A549 (cell line): Measurements from ENCODE around the gene KRT79. TPM values are rescaled to one million over a fixed set of nuclear protein-coding genes. Genes with fewer than 3 reads are reported as not detected.

Experiments
- ATAC-seq, 2 experiments: fragments of 200-7000 bp in 1 of 2; fragments of >200 bp in 1 of 2; cut with Nextera tagmentation in 1 of 2; cut with Tn5 transposase in 1 of 2; 3 replicates each; pipeline versions ENCODE4 v1.8.0 to v1.9.1; 2018 to 2020; ENCODE audit warnings: mild to moderate bottlenecking in 1 of 2, moderate library complexity in 1 of 2
- CTCF ChIA-PET: fragments of 300-600 bp; sonication (Branson Sonifier 250); formaldehyde crosslinking; extraction: SDS; loops from one replicate; lab custom pipeline; 2021; ENCODE audit warnings: antibody characterized with exemption, inconsistent platforms; lab: Yijun Ruan, JAX
- POLR2A ChIA-PET: fragments of 350-600 bp; formaldehyde crosslinking; extraction: SDS; loops from one replicate; lab custom pipeline; 2021; ENCODE audit warnings: antibody characterized with exemption, inconsistent platforms; lab: Yijun Ruan, JAX
- DNase-seq, 2 experiments: peaks; one replicate each; pipeline versions ENCODE4 v3.0.0 to v3.0.0-alpha.2; 2011 to 2016; ENCODE audit warnings: low read depth in 1 of 2, low spot score in 1 of 2
- FAIRE-seq: peaks from 2 replicates; lab custom pipeline; 2011; peaks lifted over from hg19 to GRCh38; lab: Jason Lieb, UNC
- H3K27ac ChIP-seq, 2 experiments: fragments of >200 bp; sonication (Bioruptor Twin); formaldehyde crosslinking; 3 replicates each; pipeline ENCODE4 v1.5.1; 2016 to 2017
- H3K4me1 ChIP-seq: fragments of >200 bp; sonication (Bioruptor Twin); formaldehyde crosslinking; 3 replicates; pipeline ENCODE4 v1.6.1; 2016
- H3K4me2 ChIP-seq: fragments of >200 bp; sonication (Bioruptor Twin); formaldehyde crosslinking; 3 replicates; pipeline ENCODE4 v1.6.1; 2016
- H3K4me3 ChIP-seq: fragments of >200 bp; sonication (Bioruptor Twin); formaldehyde crosslinking; 3 replicates; pipeline ENCODE4 v1.5.1; 2016
- H3K9me3 ChIP-seq: fragments of >200 bp; sonication (Bioruptor Twin); formaldehyde crosslinking; 3 replicates; pipeline ENCODE4 v1.6.1; 2016
- ATOH8 ChIP-seq: fragments of 250-450 bp; sonication (Bioruptor Pico); IDR thresholded peaks from 2 replicates; pipeline ENCODE4 v1.5.0; 2020; ENCODE audit warnings: low read depth, mild to moderate bottlenecking, moderate library complexity
- CHD4 ChIP-seq: fragments of 200-600 bp; sonication (generic); IDR thresholded peaks from 2 replicates; pipeline ENCODE4 v1.6.1; 2016; ENCODE audit warnings: antibody characterized with exemption, mild to moderate bottlenecking, borderline replicate concordance
- E2F6 ChIP-seq: IDR thresholded peaks from 2 replicates; pipeline ENCODE4 v1.6.1; 2012; ENCODE audit warnings: low read depth, borderline replicate concordance
- EHF ChIP-seq: fragments of 250-450 bp; sonication (Bioruptor Pico); IDR thresholded peaks from 2 replicates; pipeline ENCODE4 v1.5.0; 2020; ENCODE audit warnings: mild to moderate bottlenecking
- EHMT2 ChIP-seq: fragments of 200-600 bp; sonication (generic); IDR thresholded peaks from 2 replicates; pipeline ENCODE4 v1.6.1; 2016; ENCODE audit warnings: antibody characterized with exemption, low read depth, mild to moderate bottlenecking, moderate library complexity
- EP300 ChIP-seq, 2 experiments: fragments of >200 bp; sonication (Bioruptor Twin); formaldehyde crosslinking; IDR thresholded peaks; 2 replicates in 1 of 2; 3 replicates in 1 of 2; pipeline ENCODE4 v1.6.1; 2016 to 2017
- ESRRA ChIP-seq: fragments of 150-350 bp; IDR thresholded peaks from 2 replicates; pipeline ENCODE4 v1.6.1; 2014; ENCODE audit warnings: mild to moderate bottlenecking, low read length, borderline replicate concordance
- FOSL2 ChIP-seq, 2 experiments: fragments of 450-650 bp in 1 of 2; fragments of >200 bp in 1 of 2; sonication (Bioruptor Twin) in 1 of 2; formaldehyde crosslinking; IDR thresholded peaks; 2 replicates each; pipeline versions ENCODE4 v1.5.0 to v1.6.1; 2016 to 2020; ENCODE audit warnings: mild to moderate bottlenecking in 1 of 2, moderate library complexity in 1 of 2
- FOXS1 ChIP-seq: fragments of 250-450 bp; sonication (Bioruptor Pico); IDR thresholded peaks from 2 replicates; pipeline ENCODE4 v1.5.0; 2020; ENCODE audit warnings: mild to moderate bottlenecking, moderate library complexity
- HDAC2 ChIP-seq: fragments of 200-600 bp; sonication (generic); IDR thresholded peaks from 2 replicates; pipeline ENCODE4 v1.6.1; 2016
- HEYL ChIP-seq: fragments of 250-450 bp; sonication (Bioruptor Pico); IDR thresholded peaks from 2 replicates; pipeline ENCODE4 v1.8.0; 2021; ENCODE audit warnings: mild to moderate bottlenecking, moderate library complexity
- HOXA7 ChIP-seq: fragments of 250-450 bp; sonication (Bioruptor Pico); IDR thresholded peaks from 2 replicates; pipeline ENCODE4 v1.5.0; 2020; ENCODE audit warnings: mild to moderate bottlenecking, moderate library complexity
- HOXB13 ChIP-seq: fragments of 250-450 bp; sonication (Bioruptor Pico); IDR thresholded peaks from 2 replicates; pipeline ENCODE4 v1.5.0; 2020; ENCODE audit warnings: low read depth, mild to moderate bottlenecking, moderate library complexity
- HOXB5 ChIP-seq: fragments of 250-450 bp; sonication (Bioruptor Pico); IDR thresholded peaks from 2 replicates; pipeline ENCODE4 v1.5.0; 2020; ENCODE audit warnings: mild to moderate bottlenecking, moderate library complexity
- JUN ChIP-seq, 2 experiments: fragments of >200 bp; sonication (Bioruptor Twin); formaldehyde crosslinking; IDR thresholded peaks; 2 replicates in 1 of 2; 3 replicates in 1 of 2; pipeline ENCODE4 v1.6.1; 2016 to 2017
- KDM1A ChIP-seq: fragments of 200-600 bp; sonication (generic); IDR thresholded peaks from 2 replicates; pipeline ENCODE4 v1.6.1; 2016; ENCODE audit warnings: low read depth, mild to moderate bottlenecking
- KDM5A ChIP-seq: fragments of 200-600 bp; sonication (generic); IDR thresholded peaks from 2 replicates; pipeline ENCODE4 v1.6.1; 2016; ENCODE audit warnings: antibody characterized with exemption, mild to moderate bottlenecking
- MAZ ChIP-seq: fragments of 150-350 bp; IDR thresholded peaks from 2 replicates; pipeline ENCODE4 v1.6.1; 2014; ENCODE audit warnings: antibody characterized with exemption, low read depth, low read length, borderline replicate concordance
- NPAS2 ChIP-seq: fragments of 250-450 bp; sonication (Bioruptor Pico); IDR thresholded peaks from 2 replicates; pipeline ENCODE4 v1.8.0; 2022; ENCODE audit warnings: mild to moderate bottlenecking, moderate library complexity, borderline replicate concordance
- POLR2A ChIP-seq: IDR thresholded peaks from 2 replicates; pipeline ENCODE4 v1.6.1; 2012; ENCODE audit warnings: mild to moderate bottlenecking, low read length
- POLR2AphosphoS2 ChIP-seq: conservative IDR thresholded peaks from 2 replicates; pipeline ENCODE4 v1.6.1; 2012; ENCODE audit warnings: low read length, improper control_type of control experiment, inconsistent platforms
- RAD21 ChIP-seq, 2 experiments: fragments of >200 bp in 1 of 2; sonication (Bioruptor Twin) in 1 of 2; formaldehyde crosslinking in 1 of 2; IDR thresholded peaks in 1 of 2; conservative IDR thresholded peaks in 1 of 2; 2 replicates in 1 of 2; 3 replicates in 1 of 2; pipeline ENCODE4 v1.6.1; 2012 to 2018; ENCODE audit warnings: inconsistent platforms in 1 of 2
- RFX5 ChIP-seq: fragments of 450-650 bp; IDR thresholded peaks from 2 replicates; pipeline ENCODE4 v1.7.1; 2014; ENCODE audit warnings: antibody characterized with exemption, mild to moderate bottlenecking, moderate library complexity
- SREBF2 ChIP-seq: fragments of 450-650 bp; IDR thresholded peaks from 2 replicates; pipeline ENCODE4 v1.6.1; 2014; ENCODE audit warnings: mild to moderate bottlenecking, moderate library complexity
- TFCP2L1 ChIP-seq: fragments of 250-450 bp; sonication (Bioruptor Pico); IDR thresholded peaks from 2 replicates; pipeline ENCODE4 v1.5.0; 2021; ENCODE audit warnings: mild to moderate bottlenecking
- ZNF302 ChIP-seq: fragments of 250-450 bp; sonication (Bioruptor Pico); IDR thresholded peaks from 2 replicates; pipeline ENCODE4 v1.9.0; 2021; ENCODE audit warnings: inconsistent platforms, mild to moderate bottlenecking, moderate library complexity
- WGBS: methylation state at CpG from one replicate; pipeline ENCODE4 v1.1.6; 2017; ENCODE audit errors: missing lambda C conversion rate; 5-methylcytosine and 5-hydroxymethylcytosine counted together
- polyA plus RNA-seq, 4 experiments: library from polyadenylated mRNA; depleted of rRNA in 3 of 4; stranded (reverse); fragments of >200 nt; fragmentation: RNase III in 1 of 4; extraction: RNeasy Plus Mini Kit Qiagen cat#74134 plus additional on column Dnase treatment in 1 of 4; gene quantifications; 2 replicates in 3 of 4; 3 replicates in 1 of 4; pipeline ENCODE4 v1.2.3, GENCODE V29; 2011 to 2017
- TF ChIP-seq, protein P1 (sequence below): fragments of 150-350 bp; IDR thresholded peaks from 2 replicates; pipeline ENCODE4 v1.6.1; 2014; ENCODE audit warnings: low read depth, mild to moderate bottlenecking, low read length
- TF ChIP-seq, protein P2 (sequence below): IDR thresholded peaks from 2 replicates; pipeline ENCODE4 v1.6.1; 2012
- TF ChIP-seq, protein P3 (sequence below): fragments of >200 bp; sonication (Bioruptor Twin); formaldehyde crosslinking; IDR thresholded peaks from 2 replicates; pipeline ENCODE4 v1.6.1; 2016
- TF ChIP-seq, protein P4 (sequence below): IDR thresholded peaks from 2 replicates; pipeline ENCODE4 v1.6.1; 2012

Gene KRT79
- polyA plus RNA-seq, 2 of the 4 experiments (the other 2 are of a cell fraction), result 0.05 TPM; not detected in 1

- no peak for FAIRE-seq
- H3K9me3 ChIP-seq, result no peaks in the 10 kb centered on the region
- POLR2A ChIA-PET, result interaction anchor here (0.8 to 2.9 kb wide), 5 partner anchors 13 to 804 kb away, joined by 3 to 28 read pairs (median 6); partner anchors contain the start of gene ATG101
- H3K4me1 ChIP-seq, result peaks cover 92% of the 10 kb centered on the region
- ATAC-seq, result no peak
- peak overlapping the region; percentile 72 for H3K4me2 ChIP-seq
- CTCF ChIA-PET, result interaction anchor here (0.7 to 25.7 kb wide), 13 partner anchors 7 to 847 kb away, joined by 3 to 1736 read pairs (median 15); partner anchors contain the start of genes KRT84 and KRT85
- peak overlapping the region; percentile 94 to 97 for H3K27ac ChIP-seq
- DNase-seq, result peak in 1 of 2 experiments; percentile 44
- no peak overlapping the region for H3K4me3 ChIP-seq
- 72% methylated on average over 12 of the region's 13 CpGs for whole genome bisulfite sequencing
- TF ChIP-seq CHD4, result no peak
- TF ChIP-seq HOXB5 (CRISPR knock-in tag), result peak; percentile 60; the same call in 1 of the 2 replicates
- peak; percentile 86; the same call in 1 of the 2 replicates for TF ChIP-seq HOXB13 (CRISPR knock-in tag)
These were observed 38.7 kb upstream of the KRT79 start for GRCh38 chr12:52872644-52873389.

DNA sequence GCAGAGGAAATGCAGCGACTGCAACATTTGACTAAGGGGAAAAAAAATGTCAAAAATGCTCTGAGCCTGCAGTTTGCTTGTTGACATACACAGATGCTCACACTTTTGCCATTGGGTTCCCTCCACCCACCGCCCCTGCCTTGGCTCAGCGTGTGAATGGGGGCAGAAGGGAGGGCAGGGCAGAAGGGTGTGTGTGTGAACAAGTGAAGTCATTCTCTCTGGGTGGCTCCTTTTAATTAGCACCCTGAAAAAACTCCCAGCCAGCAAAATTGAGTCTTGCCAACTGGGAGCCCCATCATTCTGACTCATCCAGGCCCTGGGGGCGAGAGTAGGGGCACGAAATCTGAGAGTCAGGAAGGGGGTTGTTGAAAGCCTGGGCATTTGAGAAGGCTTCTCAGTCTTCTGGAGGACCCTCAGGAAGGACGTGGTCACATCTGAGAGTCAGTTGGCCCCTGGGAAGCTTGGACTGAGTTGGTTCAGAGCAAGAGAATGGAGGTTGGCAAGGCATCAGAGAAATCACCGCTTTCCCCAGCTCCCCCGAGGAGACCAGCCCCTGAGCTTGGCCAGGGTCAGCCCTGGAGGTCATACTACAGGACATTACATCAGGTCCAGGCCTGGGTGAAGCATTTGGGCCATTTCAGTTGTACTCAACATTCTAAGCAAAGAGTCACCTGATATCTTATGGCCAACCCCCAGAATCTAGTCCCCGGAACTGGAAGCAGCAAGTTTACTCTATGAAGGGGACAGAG is 37.4 kb upstream of the KRT79 start:
- peak; percentile 22 to 44 for ATAC-seq
- Histone ChIP-seq H3K27ac (peak overlapping the region; percentile 94 to 97), H3K4me1 (peaks cover 87% of the 10 kb centered on the region), H3K4me2 (peak overlapping the region; percentile 72), H3K9me3 (no peaks in the 10 kb centered on the region), H3K4me3 (no peak overlapping the region)
- FAIRE-seq, result no peak
- ChIA-PET CTCF (interaction anchor here (0.7 to 25.7 kb wide), 33 partner anchors 7 to 846 kb away, joined by 3 to 1221 read pairs (median 4); partner anchors contain the start of genes KRT74, KRT84 and KRT85), POLR2A (interaction anchor here (1.0 kb wide), 1 partner anchor 724 kb away, joined by 4 read pairs; no protein-coding TSS in a partner anchor)
- WGBS, result 18% methylated on average over 9 of the region's 9 CpGs
- peak; percentile 60 to 95 for DNase-seq
- TF ChIP-seq KDM1A (no peak), FOXS1 (peak; percentile 58), POLR2A (no peak), NPAS2 (CRISPR knock-in tag) (no peak), FOSL2 (IDR thresholded peaks at IDR 0.05) (peak; percentile 58; the same call in 1 of the 2 replicates), FOSL2 (CRISPR knock-in tag; IDR thresholded peaks at IDR 0.05) (peak; percentile 87), POLR2AphosphoS2 (no peak), TFCP2L1 (CRISPR knock-in tag) (no peak), HOXB13 (CRISPR knock-in tag) (no peak), RFX5 (no peak), MAZ (no peak), HDAC2 (no peak), ESRRA (no peak), HEYL (peak; percentile 58; the same call in 1 of the 2 replicates), KDM5A (no peak), EHMT2 (no peak), ATOH8 (no peak), SREBF2 (no peak), EP300 (IDR thresholded peaks at IDR 0.05) (peak; percentile 64 to 82; a peak in 3 of 5 replicates), ZNF302 (no peak), HOXA7 (CRISPR knock-in tag) (no peak), RAD21 (conservative IDR thresholded peaks at IDR 0.05 in 1 of 2, IDR thresholded peaks at IDR 0.05 in 1 of 2) (no peak; a peak in 1 of 5 replicates), JUN (IDR thresholded peaks at IDR 0.05) (peak; percentile 41 to 85; a peak in 4 of 5 replicates), EHF (CRISPR knock-in tag) (peak; percentile 52; the same call in 1 of the 2 replicates), E2F6 (no peak)
- TF ChIP-seq, protein P1, sequence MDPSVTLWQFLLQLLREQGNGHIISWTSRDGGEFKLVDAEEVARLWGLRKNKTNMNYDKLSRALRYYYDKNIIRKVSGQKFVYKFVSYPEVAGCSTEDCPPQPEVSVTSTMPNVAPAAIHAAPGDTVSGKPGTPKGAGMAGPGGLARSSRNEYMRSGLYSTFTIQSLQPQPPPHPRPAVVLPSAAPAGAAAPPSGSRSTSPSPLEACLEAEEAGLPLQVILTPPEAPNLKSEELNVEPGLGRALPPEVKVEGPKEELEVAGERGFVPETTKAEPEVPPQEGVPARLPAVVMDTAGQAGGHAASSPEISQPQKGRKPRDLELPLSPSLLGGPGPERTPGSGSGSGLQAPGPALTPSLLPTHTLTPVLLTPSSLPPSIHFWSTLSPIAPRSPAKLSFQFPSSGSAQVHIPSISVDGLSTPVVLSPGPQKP, result no peak
- TF ChIP-seq, protein P2, sequence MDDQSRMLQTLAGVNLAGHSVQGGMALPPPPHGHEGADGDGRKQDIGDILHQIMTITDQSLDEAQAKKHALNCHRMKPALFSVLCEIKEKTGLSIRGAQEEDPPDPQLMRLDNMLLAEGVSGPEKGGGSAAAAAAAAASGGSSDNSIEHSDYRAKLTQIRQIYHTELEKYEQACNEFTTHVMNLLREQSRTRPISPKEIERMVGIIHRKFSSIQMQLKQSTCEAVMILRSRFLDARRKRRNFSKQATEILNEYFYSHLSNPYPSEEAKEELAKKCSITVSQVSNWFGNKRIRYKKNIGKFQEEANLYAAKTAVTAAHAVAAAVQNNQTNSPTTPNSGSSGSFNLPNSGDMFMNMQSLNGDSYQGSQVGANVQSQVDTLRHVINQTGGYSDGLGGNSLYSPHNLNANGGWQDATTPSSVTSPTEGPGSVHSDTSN, result 0 out of 2 replicates have a peak, but pooled peaks have one; percentile 60
- TF ChIP-seq, protein P3, sequence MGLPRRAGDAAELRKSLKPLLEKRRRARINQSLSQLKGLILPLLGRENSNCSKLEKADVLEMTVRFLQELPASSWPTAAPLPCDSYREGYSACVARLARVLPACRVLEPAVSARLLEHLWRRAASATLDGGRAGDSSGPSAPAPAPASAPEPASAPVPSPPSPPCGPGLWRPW, result no peak
- TF ChIP-seq, protein P4, sequence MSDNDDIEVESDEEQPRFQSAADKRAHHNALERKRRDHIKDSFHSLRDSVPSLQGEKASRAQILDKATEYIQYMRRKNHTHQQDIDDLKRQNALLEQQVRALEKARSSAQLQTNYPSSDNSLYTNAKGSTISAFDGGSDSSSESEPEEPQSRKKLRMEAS, result peak; percentile 68
